Measurements from ENCODE around the gene COMMD7. TPM values are rescaled to one million over a fixed set of nuclear protein-coding genes. Genes with fewer than 3 reads are reported as not detected.
A peak's percentile ranks its signal among the peaks of the same experiment; 100 is the strongest.

Gene COMMD7
- total and polyA plus RNA-seq, 9 of the 15 experiments (the other 6 are each of a cell fraction or from before 2014, with no cell fraction given), result 11.9 to 69.1 (median 34.7) TPM

- no peak for TF ChIP-seq SAFB2 (IDR thresholded peaks at IDR 0.05; ENCODE audit: borderline replicate concordance, low read depth, low read length, severe bottlenecking)
- no peak for TF ChIP-seq ZNF212 (CRISPR knock-in tag; IDR thresholded peaks at IDR 0.05)
- no peak for TF ChIP-seq CHCHD3 (CRISPR knock-in tag; IDR thresholded peaks at IDR 0.05)
- TF ChIP-seq NEUROD1 (IDR thresholded peaks at IDR 0.05; ENCODE audit: borderline replicate concordance, low read depth, low read length, partially characterized antibody), result peak; percentile 86
- TF ChIP-seq RBBP5 (IDR thresholded peaks at IDR 0.05; ENCODE audit: borderline replicate concordance, insufficient read depth, low read length, poor library complexity, severe bottlenecking), result peak; percentile 67
- TF ChIP-seq FOXA3 (CRISPR knock-in tag; conservative IDR thresholded peaks at IDR 0.05 in 1 of 2, IDR thresholded peaks at IDR 0.05 in 1 of 2), result peak; percentile 17 to 72; a peak in 1 of 4 replicates
- TF ChIP-seq ZFPM2 (CRISPR knock-in tag; IDR thresholded peaks at IDR 0.05), result no peak
- TF ChIP-seq, protein P1, sequence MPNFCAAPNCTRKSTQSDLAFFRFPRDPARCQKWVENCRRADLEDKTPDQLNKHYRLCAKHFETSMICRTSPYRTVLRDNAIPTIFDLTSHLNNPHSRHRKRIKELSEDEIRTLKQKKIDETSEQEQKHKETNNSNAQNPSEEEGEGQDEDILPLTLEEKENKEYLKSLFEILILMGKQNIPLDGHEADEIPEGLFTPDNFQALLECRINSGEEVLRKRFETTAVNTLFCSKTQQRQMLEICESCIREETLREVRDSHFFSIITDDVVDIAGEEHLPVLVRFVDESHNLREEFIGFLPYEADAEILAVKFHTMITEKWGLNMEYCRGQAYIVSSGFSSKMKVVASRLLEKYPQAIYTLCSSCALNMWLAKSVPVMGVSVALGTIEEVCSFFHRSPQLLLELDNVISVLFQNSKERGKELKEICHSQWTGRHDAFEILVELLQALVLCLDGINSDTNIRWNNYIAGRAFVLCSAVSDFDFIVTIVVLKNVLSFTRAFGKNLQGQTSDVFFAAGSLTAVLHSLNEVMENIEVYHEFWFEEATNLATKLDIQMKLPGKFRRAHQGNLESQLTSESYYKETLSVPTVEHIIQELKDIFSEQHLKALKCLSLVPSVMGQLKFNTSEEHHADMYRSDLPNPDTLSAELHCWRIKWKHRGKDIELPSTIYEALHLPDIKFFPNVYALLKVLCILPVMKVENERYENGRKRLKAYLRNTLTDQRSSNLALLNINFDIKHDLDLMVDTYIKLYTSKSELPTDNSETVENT (CRISPR knock-in tag; IDR thresholded peaks at IDR 0.05), result no peak
- no peak for TF ChIP-seq TCF7L2 (IDR thresholded peaks at IDR 0.05; ENCODE audit: low read depth, low read length)
- no peak for TF ChIP-seq HDAC8 (tag; IDR thresholded peaks at IDR 0.05)
- TF ChIP-seq MCM5 (IDR thresholded peaks at IDR 0.05; ENCODE audit: low read depth), result no peak
- TF ChIP-seq RFX7 (CRISPR knock-in tag; IDR thresholded peaks at IDR 0.05), result no peak
- TF ChIP-seq STAT5B (CRISPR knock-in tag; IDR thresholded peaks at IDR 0.05), result no peak
- TF ChIP-seq ZKSCAN1 (IDR thresholded peaks at IDR 0.05; ENCODE audit: low read depth, low read length), result 0 out of 2 replicates have a peak, but pooled peaks have one; percentile 10
- TF ChIP-seq ZBTB7A (IDR thresholded peaks at IDR 0.05; ENCODE audit: borderline replicate concordance, control insufficient read depth, low read depth, low read length), result no peak
- TF ChIP-seq ZNF551 (CRISPR knock-in tag; IDR thresholded peaks at IDR 0.05), result no peak
- TF ChIP-seq ZBTB26 (CRISPR knock-in tag; IDR thresholded peaks at IDR 0.05), result no peak
- TF ChIP-seq ZNF583 (CRISPR knock-in tag; IDR thresholded peaks at IDR 0.05), result no peak
- TF ChIP-seq FUS (optimal IDR thresholded peaks at IDR 0.05; ENCODE audit: low read depth, low read length), result no peak
- TF ChIP-seq ZNF655 (CRISPR knock-in tag; IDR thresholded peaks at IDR 0.05), result no peak
- TF ChIP-seq PKNOX1 (IDR thresholded peaks at IDR 0.05), result peak; percentile 88
- TF ChIP-seq CBX3 (IDR thresholded peaks at IDR 0.05; ENCODE audit: borderline replicate concordance in 1 of 2, low read length in 2 of 2), result peak in 1 of 2 experiments; percentile 83; a peak in 1 of 3 replicates
- no peak for TF ChIP-seq BDP1 (IDR thresholded peaks at IDR 0.05; ENCODE audit: insufficient read depth, insufficient read length)
These were observed 9.4 kb upstream of the COMMD7 start (continued) for GRCh38 chr20:32752458-32753250.
